GM10266 (cell line): Measurements from ENCODE around the gene SLC35F4.

Experiments
- DNase-seq: peaks from one replicate; pipeline ENCODE4 v3.0.0; 2012; ENCODE audit errors: extremely low spot score
- TF ChIP-seq, protein P1 (sequence below): IDR thresholded peaks from 2 replicates; pipeline ENCODE4 v1.5.1; 2012; ENCODE audit warnings: mild to moderate bottlenecking, low read depth; ENCODE audit not compliant: control insufficient read depth, insufficient read depth; ENCODE audit errors: missing control alignments

SLC35F4 gene

DNA sequence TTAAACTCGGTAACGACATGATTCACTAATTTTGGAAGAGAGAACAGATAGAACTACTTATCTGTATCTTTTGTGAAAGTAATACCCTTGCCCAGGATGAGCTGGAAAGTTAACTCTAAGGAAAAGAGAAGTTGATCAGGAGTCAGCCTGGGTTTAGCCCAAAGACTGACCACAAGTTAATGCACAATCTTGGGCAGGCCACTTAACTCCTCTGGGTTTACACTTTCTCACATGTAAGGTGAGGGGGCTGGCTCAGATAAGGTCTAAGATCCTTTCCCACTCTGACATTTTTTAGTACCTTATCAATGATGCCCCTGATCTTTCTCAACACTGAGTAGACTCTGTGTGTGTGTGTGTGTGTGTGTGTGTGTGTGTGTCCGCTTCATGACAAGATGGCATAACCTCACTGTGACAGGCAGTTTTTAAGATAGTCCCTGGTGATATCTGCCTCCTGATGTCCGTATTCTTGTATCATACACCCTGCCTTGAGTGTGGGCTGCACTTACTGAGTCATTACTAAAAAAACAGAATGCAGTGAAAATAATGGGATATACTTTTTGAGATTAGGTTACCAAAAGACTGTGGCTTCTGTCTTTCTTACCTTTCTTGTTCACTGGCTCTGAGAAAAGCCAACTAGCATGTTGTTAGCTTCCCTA lies 316.0 kb downstream of the SLC35F4 start:
- TF ChIP-seq, protein P1, sequence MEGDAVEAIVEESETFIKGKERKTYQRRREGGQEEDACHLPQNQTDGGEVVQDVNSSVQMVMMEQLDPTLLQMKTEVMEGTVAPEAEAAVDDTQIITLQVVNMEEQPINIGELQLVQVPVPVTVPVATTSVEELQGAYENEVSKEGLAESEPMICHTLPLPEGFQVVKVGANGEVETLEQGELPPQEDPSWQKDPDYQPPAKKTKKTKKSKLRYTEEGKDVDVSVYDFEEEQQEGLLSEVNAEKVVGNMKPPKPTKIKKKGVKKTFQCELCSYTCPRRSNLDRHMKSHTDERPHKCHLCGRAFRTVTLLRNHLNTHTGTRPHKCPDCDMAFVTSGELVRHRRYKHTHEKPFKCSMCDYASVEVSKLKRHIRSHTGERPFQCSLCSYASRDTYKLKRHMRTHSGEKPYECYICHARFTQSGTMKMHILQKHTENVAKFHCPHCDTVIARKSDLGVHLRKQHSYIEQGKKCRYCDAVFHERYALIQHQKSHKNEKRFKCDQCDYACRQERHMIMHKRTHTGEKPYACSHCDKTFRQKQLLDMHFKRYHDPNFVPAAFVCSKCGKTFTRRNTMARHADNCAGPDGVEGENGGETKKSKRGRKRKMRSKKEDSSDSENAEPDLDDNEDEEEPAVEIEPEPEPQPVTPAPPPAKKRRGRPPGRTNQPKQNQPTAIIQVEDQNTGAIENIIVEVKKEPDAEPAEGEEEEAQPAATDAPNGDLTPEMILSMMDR: no peak
- DNase-seq: no peak

DNA sequence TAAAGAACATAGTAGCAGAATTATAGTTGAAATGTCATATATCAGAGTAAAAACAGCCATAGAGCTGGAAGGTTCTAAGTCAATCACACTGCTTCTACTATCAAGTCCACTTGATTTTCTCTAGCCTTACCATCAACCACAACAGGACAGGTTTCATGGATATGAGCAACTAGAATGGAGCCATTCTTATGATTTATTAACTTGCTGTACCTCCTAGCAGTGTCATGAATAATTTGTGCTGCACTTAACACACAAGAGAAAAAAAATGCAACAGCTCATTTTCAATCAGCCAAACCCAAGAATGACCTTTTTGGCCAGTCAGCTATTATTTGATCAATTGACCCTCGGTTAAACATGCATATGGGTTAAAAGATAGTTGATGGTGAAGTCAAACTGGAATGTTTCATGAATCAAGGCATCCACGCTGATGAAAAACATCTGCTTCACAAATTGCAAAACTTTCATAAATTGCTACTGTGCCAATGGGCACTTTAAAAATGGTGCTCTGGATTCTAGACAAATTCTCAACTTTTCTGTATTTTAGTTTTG lies 316.8 kb downstream of the SLC35F4 start:
- TF ChIP-seq, protein P1: no peak
- DNase-seq: no peak

DNA sequence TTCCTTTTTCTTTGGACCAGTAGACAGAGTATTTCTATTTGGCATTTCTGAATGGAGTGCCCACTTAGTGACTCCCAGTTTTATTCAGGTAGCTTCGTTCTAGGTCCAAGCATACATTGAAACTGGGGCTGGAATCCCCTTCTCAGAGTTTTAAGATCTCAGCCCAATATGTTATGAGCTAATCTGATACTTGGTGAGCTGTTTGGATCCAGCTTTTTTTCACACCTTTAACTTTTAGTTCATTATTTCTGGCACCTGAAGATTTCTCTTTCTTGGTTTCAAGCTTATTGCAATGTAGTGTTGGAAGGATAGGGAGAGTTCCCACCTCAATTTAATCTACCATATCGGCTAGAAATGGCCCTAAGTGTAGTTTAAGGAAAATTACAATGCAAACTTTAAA lies 318.8 kb downstream of the SLC35F4 start:
- TF ChIP-seq, protein P1: no peak
- DNase-seq: no peak

DNA sequence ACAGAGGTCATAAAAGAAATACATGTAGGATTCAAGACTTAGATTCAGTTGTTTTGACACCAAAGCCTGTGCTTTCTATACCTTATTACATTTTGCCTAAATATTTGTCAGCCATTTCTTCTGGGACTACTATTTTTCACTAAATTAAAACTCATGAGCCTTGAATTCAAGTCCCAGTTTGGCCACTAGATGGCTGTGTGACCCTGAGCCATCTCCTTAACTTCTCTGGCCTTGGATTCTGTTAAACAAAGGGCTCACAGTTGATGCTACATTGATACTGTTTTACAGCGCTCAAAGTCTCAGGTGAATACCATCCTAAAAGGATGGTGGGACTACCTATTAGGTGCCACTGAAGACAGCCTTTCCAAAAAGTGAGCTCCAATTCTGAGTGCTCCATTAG lies 332.7 kb downstream of the SLC35F4 start:
- TF ChIP-seq, protein P1: peak; percentile 35
- DNase-seq: no peak

DNA sequence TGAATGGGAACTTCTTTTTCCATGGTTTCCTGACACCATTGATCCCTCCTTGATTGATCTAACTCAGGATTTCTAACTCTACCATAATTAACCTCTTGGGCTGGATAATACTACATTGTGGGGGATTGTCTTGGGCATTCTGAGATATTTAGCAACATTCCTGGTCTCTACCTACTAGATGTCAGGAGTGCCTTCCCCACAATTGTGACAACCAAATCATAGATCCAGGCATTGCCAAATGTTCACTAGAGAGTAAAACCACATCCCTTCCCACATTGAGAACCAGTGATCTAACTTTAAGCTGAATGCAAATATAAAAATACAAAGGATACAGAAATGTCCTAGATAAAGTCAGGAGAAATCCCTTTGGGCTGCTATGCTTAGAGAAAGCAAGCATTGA lies 335.3 kb downstream of the SLC35F4 start:
- no peak for DNase-seq
- TF ChIP-seq, protein P1: no peak

DNA sequence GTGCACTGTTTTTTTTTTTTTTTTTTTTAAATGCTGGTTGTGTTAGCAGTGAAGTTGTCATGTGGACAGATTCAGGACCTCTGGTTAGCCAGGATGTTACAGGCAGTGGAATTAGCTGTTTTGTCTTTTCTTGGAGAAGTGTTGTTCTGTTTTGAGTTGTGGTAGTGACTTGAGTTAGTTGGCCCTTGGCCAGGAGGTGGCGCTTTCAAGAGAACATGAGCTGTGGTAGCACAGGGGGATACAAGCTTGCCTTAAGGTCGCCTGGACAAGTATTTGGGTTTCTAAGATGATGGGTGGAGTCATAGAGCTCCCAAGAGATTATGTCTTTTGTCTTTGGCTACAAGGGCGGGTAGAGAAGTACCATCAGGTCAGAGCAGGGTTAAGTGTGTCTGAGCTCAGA lies 338.9 kb downstream of the SLC35F4 start:
- TF ChIP-seq, protein P1: no peak
- DNase-seq: no peak

DNA sequence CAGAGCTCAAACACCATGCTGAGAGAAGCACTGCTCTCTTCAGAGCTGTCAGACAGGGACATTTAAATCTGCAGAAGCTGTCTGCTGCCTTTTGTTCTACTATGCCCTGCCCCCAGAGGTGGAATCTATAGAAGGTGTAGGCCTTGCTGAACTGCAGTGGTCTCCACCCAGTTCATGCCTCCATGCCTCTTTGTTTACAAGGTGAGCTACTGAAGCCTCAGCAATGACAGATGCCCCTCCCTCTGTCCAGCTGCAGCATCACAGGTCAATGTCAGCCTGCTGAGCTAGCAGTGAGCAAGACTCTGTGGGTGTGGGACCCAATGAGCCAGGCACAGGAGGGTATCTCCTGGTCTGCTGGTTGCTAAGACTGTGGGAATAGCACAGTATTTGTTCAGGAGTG lies 346.8 kb downstream of the SLC35F4 start:
- TF ChIP-seq, protein P1: no peak
- DNase-seq: no peak
